Heart left ventricle (tissue), 16 donors: ENCODE data around the gene PRSS57. TPM values are rescaled to one million over a fixed set of nuclear protein-coding genes. Genes with fewer than 3 reads are reported as not detected.

Experiments used
- ATAC-seq, 4 donors: fragments of 200-7000 bp; cut with Tn5 transposase; one replicate each; pipeline ENCODE4 v1.9.1; 2020 to 2022; ENCODE audit warnings: moderate library complexity in 4 of 4, mild to moderate bottlenecking in 3 of 4, moderate number of reproducible peaks in 1 of 4
- DNase-seq, 5 donors: peaks; one replicate each; pipeline ENCODE4 v3.0.0-alpha.2; 2020
- H3K27ac ChIP-seq, 12 donors: fragments of 200-600 bp; sonication (generic) in 4 of 12; one replicate each; pipeline versions ENCODE4 v1.5.0 to v1.8.0; 2016 to 2022; ENCODE audit warnings: mild to moderate bottlenecking in 2 of 12
- H3K27me3 ChIP-seq, 9 donors: fragments of 200-600 bp; sonication (generic) in 2 of 9; one replicate each; pipeline versions ENCODE4 v1.5.1 to v1.8.0; 2016 to 2022; ENCODE audit warnings: mild to moderate bottlenecking in 3 of 9
- H3K36me3 ChIP-seq, 9 donors: fragments of 200-600 bp; sonication (generic) in 2 of 9; one replicate each; pipeline versions ENCODE4 v1.5.0 to v1.8.0; 2018 to 2022; ENCODE audit warnings: mild to moderate bottlenecking in 2 of 9
- H3K4me1 ChIP-seq, 12 donors: fragments of 200-600 bp; sonication (generic) in 4 of 12; one replicate each; pipeline versions ENCODE4 v1.5.0 to v1.8.0; 2016 to 2022; ENCODE audit warnings: mild to moderate bottlenecking in 3 of 12
- H3K4me3 ChIP-seq, 12 donors: fragments of 200-600 bp; sonication (generic) in 4 of 12; one replicate each; pipeline versions ENCODE4 v1.5.0 to v1.8.0; 2017 to 2022; ENCODE audit warnings: mild to moderate bottlenecking in 9 of 12, moderate library complexity in 4 of 12
- H3K9me3 ChIP-seq, 12 donors: fragments of 200-600 bp; sonication (generic) in 4 of 12; one replicate each; pipeline versions ENCODE4 v1.5.0 to v1.8.0; 2016 to 2022; ENCODE audit warnings: mild to moderate bottlenecking in 1 of 12
- POLR2A ChIP-seq, 2 donors: fragments of 450-650 bp; IDR thresholded peaks; one replicate each; pipeline ENCODE4 v1.6.1; 2017; ENCODE audit warnings: antibody characterized with exemption in 2 of 2, mild to moderate bottlenecking in 2 of 2, moderate library complexity in 2 of 2
- WGBS, 4 donors: extraction: QIAGEN DNeasy Blood & Tissue Kit in 2 of 4; methylation state at CpG; one replicate each; pipeline versions ENCODE4 v1.1.5 to v1.1.7; 2013 to 2018; 5-methylcytosine and 5-hydroxymethylcytosine counted together
- intact Hi-C, 10 donors: fragments of 100-400 bp; cut with DNase I; formaldehyde crosslinking; loops; one replicate each; pipeline versions ENCODE4 v1.11.1 to v1.14.2; 2022
- polyA plus RNA-seq, 2 donors: library from polyadenylated mRNA; stranded (reverse); fragments of 200-250 nt; gene quantifications; one replicate each; pipeline ENCODE4 v1.2.3, GENCODE V29; 2013
- total RNA-seq, 9 donors: library from RNA; depleted of rRNA in 2 of 9; stranded (reverse); fragments of >200 nt in 2 of 9; fragmentation: NEBNext Ultra II Directional in 3 of 9; extraction: Animal tissue kit (Norgen Biotek cat#: 25700) in 3 of 9; gene quantifications; one replicate each; pipeline versions ENCODE4 v1.1.0 to v1.2.4, GENCODE V29; 2016 to 2023
- TF ChIP-seq, protein P1 (sequence below), 12 donors: fragments of 200-600 bp; sonication (generic) in 4 of 12; IDR thresholded peaks; one replicate each; pipeline versions ENCODE4 v1.5.0 to v1.8.0; 2018 to 2022; ENCODE audit warnings: antibody characterized with exemption in 12 of 12, mild to moderate bottlenecking in 5 of 12
- donor health status: ischemic (EF 13 %, LVEDD 7.1; RV severe dilation, severe dysfunction).
- donor health status: healthy with polysubstance abuse.
- donor health status: DM: no; HTN: yes; CAD: no.
- donor health status: DM: no; HTN: no; CAD: no.
- donor health status: ischemic (EF 25% LVEDD 6.9; RV normal size, moderate dysfunction).
- donor health status: ischemic (EF 25% LVEDD 5.7; RV mildly dilated, moderate dysfunction).
- donor health status: healthy.
- donor health status: DM: yes; HTN: yes; CAD: no.
- donor health status: ischemic (EF 35%, LVEDD 5.7; RV mildly dilated, moderate dysfunction).
- donor health status: nonischemic (EF 11% LVEDD 7.7; RV severe dilation, severe dysfunction).
- donor health status: DM: yes; HTN: yes; CAD: no.
- donor health status: PGD.
- donor health status: ischemic (EF 29% LVEDD 5.4; RV normal size, mild dysfunction).
- donor health status: nonischemic (EF 23%, LVEDD 6.1; RV moderate dilation, normal function).

Gene PRSS57
- total and polyA plus RNA-seq, 11 donors, result not detected

DNA sequence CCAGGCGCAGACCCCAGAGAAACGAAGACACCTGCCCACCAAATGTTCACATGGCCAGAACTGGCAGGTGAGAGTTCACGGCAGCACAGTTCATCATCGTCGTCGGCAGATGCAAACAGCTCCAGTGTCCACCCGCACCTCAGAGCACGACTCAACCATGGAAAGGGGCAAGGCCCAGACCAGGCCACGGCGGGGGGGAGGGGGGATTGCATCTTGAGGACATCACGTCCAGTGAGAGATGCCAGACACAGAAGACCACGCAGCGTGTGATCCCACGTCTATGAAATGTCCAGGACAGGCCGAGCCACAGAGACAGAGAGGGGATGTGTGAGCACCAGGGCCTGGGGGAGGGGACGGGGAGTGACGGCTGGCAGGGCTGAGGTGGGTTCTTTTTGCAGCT, 39.6 kb downstream of the PRSS57 start:
- peaks cover 13 to 53% (median 36%) of the 10 kb centered on the region in 12 donors for H3K4me1 ChIP-seq
- WGBS, 4 donors, result 78 to 80% (median 80%) methylated on average over 17 of the region's 17 CpGs

DNA sequence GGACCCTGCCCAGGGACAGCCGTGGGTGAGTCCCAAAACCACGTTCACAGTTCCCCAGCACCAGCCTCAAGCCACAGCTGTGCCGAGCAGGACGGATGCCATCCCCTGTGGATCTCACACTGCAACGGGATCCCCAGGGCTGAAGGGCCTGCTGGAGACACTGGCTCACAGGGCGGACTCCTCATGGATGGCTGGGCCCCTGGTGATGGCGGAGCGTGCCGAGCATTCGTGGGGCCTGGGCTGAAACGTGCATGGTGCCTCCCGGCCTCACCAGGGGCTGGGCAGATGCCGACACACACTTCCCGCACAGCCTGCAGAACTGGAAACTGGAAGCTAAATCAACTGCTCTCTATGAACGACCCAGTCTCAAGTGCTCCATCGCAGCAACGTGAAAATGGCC, 41.8 kb downstream of the PRSS57 start:
- Histone ChIP-seq H3K9me3 (no peaks in the 10 kb centered on the region), H3K27me3 (no peaks in the 10 kb centered on the region), H3K27ac (no peak overlapping the region), H3K36me3 (peaks cover 0 to 69% (median 50%) of the 10 kb centered on the region in 9 donors), H3K4me3 (no peak overlapping the region), H3K4me1 (peaks cover under 1 to 30% (median 15%) of the 10 kb centered on the region in 12 donors)
- DNase-seq, result peak in 1 of 5 donors; percentile 24
- intact Hi-C loops, result loop anchor here in 1 of 10 donors (10.0 kb wide), 1 partner anchor 59 kb away; no protein-coding TSS in a partner anchor
- TF ChIP-seq, protein P1, sequence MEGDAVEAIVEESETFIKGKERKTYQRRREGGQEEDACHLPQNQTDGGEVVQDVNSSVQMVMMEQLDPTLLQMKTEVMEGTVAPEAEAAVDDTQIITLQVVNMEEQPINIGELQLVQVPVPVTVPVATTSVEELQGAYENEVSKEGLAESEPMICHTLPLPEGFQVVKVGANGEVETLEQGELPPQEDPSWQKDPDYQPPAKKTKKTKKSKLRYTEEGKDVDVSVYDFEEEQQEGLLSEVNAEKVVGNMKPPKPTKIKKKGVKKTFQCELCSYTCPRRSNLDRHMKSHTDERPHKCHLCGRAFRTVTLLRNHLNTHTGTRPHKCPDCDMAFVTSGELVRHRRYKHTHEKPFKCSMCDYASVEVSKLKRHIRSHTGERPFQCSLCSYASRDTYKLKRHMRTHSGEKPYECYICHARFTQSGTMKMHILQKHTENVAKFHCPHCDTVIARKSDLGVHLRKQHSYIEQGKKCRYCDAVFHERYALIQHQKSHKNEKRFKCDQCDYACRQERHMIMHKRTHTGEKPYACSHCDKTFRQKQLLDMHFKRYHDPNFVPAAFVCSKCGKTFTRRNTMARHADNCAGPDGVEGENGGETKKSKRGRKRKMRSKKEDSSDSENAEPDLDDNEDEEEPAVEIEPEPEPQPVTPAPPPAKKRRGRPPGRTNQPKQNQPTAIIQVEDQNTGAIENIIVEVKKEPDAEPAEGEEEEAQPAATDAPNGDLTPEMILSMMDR (IDR thresholded peaks at IDR 0.05), result no peak
- no peak for TF ChIP-seq POLR2A (IDR thresholded peaks at IDR 0.05)
- WGBS, 4 donors, result 87 to 89% (median 88%) methylated on average over 10 to 17 of the region's 17 CpGs
- no peak for ATAC-seq

More for the DNA sequence above, 39.6 kb downstream of the PRSS57 start:
- TF ChIP-seq POLR2A (IDR thresholded peaks at IDR 0.05), result no peak
- TF ChIP-seq, protein P1 (IDR thresholded peaks at IDR 0.05), result no peak
- intact Hi-C loops, result loop anchor here in 1 of 10 donors (10.0 kb wide), 1 partner anchor 61 kb away; no protein-coding TSS in a partner anchor
- H3K27ac ChIP-seq, result no peak overlapping the region
- H3K27me3 ChIP-seq, result no peaks in the 10 kb centered on the region
- no peak overlapping the region for H3K4me3 ChIP-seq
- DNase-seq (no peak), ATAC-seq (no peak)
- peaks cover 0 to 53% (median 31%) of the 10 kb centered on the region in 9 donors for H3K36me3 ChIP-seq
- H3K9me3 ChIP-seq, result no peaks in the 10 kb centered on the region

DNA sequence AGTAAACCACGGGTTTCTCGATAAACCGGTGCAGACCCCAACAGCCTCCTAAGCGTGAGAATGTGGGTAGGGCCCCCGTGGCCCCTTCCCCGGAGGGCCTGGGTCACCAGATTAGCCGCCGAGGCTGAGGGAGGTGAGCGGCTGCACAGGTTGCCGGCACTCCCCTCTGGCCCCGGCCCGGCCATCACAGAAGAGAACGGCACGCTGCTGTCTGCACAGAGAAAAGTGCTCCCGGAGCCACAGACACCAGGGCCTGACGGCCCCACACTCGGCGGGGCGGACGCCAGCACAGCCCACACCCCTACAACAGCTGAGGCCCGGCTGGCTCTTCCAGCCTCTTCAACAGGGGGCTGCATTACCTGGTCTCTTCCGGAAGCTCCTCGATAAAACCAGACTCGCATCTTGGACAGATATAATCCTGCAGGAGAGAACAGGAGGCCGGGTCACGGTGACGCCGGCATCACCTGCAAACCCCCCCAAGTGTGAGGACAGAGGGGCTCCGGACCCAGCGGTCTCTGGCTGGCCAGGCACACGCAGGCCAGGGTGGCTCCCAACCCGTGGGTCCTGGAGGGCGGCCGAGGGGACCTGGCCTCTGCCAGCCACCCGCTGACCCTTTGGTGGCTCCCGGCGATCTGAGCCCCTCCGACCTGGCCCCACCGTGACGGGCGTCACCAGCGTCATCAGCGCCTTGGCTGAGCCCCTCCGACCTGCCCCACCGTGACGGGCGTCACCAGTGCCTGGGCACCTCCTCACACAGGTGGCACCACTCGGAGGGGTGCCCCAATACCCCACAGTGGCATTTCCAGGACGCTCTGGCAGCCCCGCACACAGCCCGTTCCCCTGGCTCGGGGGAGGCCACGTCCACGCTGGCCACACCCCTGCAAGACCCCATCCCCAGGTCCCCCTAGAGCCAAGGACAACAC, 42.5 kb downstream of the PRSS57 start:
- peak in 1 of 5 donors; percentile 24 for DNase-seq
- Histone ChIP-seq H3K9me3 (no peaks in the 10 kb centered on the region), H3K27ac (no peak overlapping the region), H3K36me3 (peaks cover 0 to 71% (median 57%) of the 10 kb centered on the region in 9 donors), H3K4me1 (peaks cover 0 to 23% (median 8%) of the 10 kb centered on the region in 12 donors), H3K27me3 (no peaks in the 10 kb centered on the region), H3K4me3 (no peak overlapping the region)
- 93% methylated on average over 44 to 54 of the region's 54 CpGs for WGBS, 4 donors
- TF ChIP-seq, protein P1 (IDR thresholded peaks at IDR 0.05), result no peak
- TF ChIP-seq POLR2A (IDR thresholded peaks at IDR 0.05), result no peak
- no peak for ATAC-seq
- intact Hi-C loops, result loop anchor here in 1 of 10 donors (10.0 kb wide), 1 partner anchor 58 kb away; no protein-coding TSS in a partner anchor

DNA sequence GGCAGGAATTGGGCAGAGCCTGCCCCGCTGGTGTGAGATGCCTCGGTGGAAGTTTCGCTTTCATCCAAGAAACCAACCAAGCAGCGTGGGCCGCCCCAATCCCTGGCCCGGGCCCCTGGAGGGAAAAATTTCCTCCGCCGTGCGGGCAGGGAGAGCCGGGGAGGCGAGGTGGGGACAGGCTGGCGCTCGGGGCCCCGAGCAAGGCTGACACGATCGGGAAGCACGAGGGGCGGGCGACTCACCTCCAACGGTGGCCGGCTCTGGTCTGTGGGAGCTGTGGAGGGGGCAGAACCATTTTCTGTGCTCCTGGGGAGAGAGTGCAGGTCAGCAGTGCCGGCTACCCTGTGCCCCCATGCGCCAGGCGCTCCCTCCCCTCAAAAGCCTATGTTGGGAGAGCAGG, 43.3 kb downstream of the PRSS57 start:
- no peaks in the 10 kb centered on the region for H3K9me3 ChIP-seq
- H3K36me3 ChIP-seq, result peaks cover 2 to 78% (median 64%) of the 10 kb centered on the region in 9 donors
- ATAC-seq (no peak), DNase-seq (peak in 1 of 5 donors; percentile 15)
- WGBS, 4 donors, result 88 to 92% (median 90%) methylated on average over 9 to 24 of the region's 24 CpGs
- TF ChIP-seq POLR2A (IDR thresholded peaks at IDR 0.05), result no peak
- TF ChIP-seq, protein P1 (IDR thresholded peaks at IDR 0.05), result no peak
- H3K27ac ChIP-seq, result no peak overlapping the region
- no peaks in the 10 kb centered on the region for H3K27me3 ChIP-seq
- H3K4me3 ChIP-seq, result no peak overlapping the region
- H3K4me1 ChIP-seq, result peaks cover 0 to 16% (median 1%) of the 10 kb centered on the region in 12 donors
- intact Hi-C loops, result loop anchor here in 1 of 10 donors (10.0 kb wide), 1 partner anchor 57 kb away; no protein-coding TSS in a partner anchor
